SK-N-SH (cell line): ENCODE measurements around the gene CNPY4.

Source experiments
- CTCF ChIP-seq: fragments of 200-600 bp; sonication (generic); IDR thresholded peaks from 2 replicates; pipeline ENCODE4 v1.6.1; 2017; ENCODE audit warnings: antibody characterized with exemption, mild to moderate bottlenecking, moderate library complexity
- JUND ChIP-seq: IDR thresholded peaks from 2 replicates; pipeline ENCODE4 v1.4.0; 2012
- MAX ChIP-seq: IDR thresholded peaks from 2 replicates; pipeline ENCODE4 v1.4.0; 2012; ENCODE audit warnings: low read depth
- NFIC ChIP-seq: IDR thresholded peaks from 2 replicates; pipeline ENCODE4 v1.4.0; 2012; ENCODE audit warnings: borderline replicate concordance
- POLR2AphosphoS5 ChIP-seq: IDR thresholded peaks from 2 replicates; pipeline ENCODE4 v1.6.1; 2012; ENCODE audit warnings: low read depth, low read length
- RAD21 ChIP-seq: IDR thresholded peaks from 2 replicates; pipeline ENCODE4 v1.6.1; 2012; ENCODE audit warnings: mild to moderate bottlenecking, low read length
- RFX5 ChIP-seq: IDR thresholded peaks from 2 replicates; pipeline ENCODE4 v1.6.1; 2012; ENCODE audit warnings: mild to moderate bottlenecking, improper control_type of control experiment, low read length
- SIN3A ChIP-seq: IDR thresholded peaks from 2 replicates; pipeline ENCODE4 v1.6.1; 2012; ENCODE audit warnings: low read depth, mild to moderate bottlenecking, low read length, moderate library complexity, borderline replicate concordance

- no peak for TF ChIP-seq CTCF
- TF ChIP-seq JUND = no peak
- peak; percentile 38; the same call in 1 of the 2 replicates for TF ChIP-seq POLR2AphosphoS5
- TF ChIP-seq NFIC = no peak
- no peak for TF ChIP-seq RAD21
- no peak for TF ChIP-seq RFX5
- no peak for TF ChIP-seq MAX
- TF ChIP-seq SIN3A = no peak
Observed at GRCh38 chr7:100072462-100072861, 47.0 kb upstream of the CNPY4 start.
